HG03469 (cell line): ENCODE measurements around the gene GPD1L.
"Not testable (repeated sequence)": the region's sequence is repeated elsewhere in the genome, so short reads cannot be mapped to it uniquely, and the experiment has no call there.

Experiments
- ATAC-seq: cut with Tn5 transposase; IDR thresholded peaks from one replicate; pipeline ENCODE4 v1.9.1; 2021; ENCODE audit warnings: mild to moderate bottlenecking, moderate library complexity, moderate number of reproducible peaks; ENCODE audit not compliant: unreplicated experiment

Gene GPD1L

GRCh38 chr3:32105291-32106131, 909 bp upstream of the GPD1L start:
- no peak for ATAC-seq

GRCh38 chr3:32106929-32107362, 526 bp downstream of the GPD1L start:
- ATAC-seq, result peak; percentile 1

GRCh38 chr3:32108224-32108623, 1.8 kb downstream of the GPD1L start:
- not testable (repeated sequence) for ATAC-seq

- no peak for ATAC-seq
These were observed 2.8 kb downstream of the GPD1L start for GRCh38 chr3:32109256-32109655.

GRCh38 chr3:32110233-32110760, 3.9 kb downstream of the GPD1L start:
- no peak for ATAC-seq

- ATAC-seq, result no peak
These were observed 5.1 kb downstream of the GPD1L start for GRCh38 chr3:32111560-32111959.

GRCh38 chr3:32113566-32113965, 7.1 kb downstream of the GPD1L start:
- no peak for ATAC-seq

- no peak for ATAC-seq
These were observed 7.6 kb downstream of the GPD1L start for GRCh38 chr3:32113981-32114545.

- ATAC-seq, result not testable (repeated sequence)
These were observed 8.3 kb downstream of the GPD1L start for GRCh38 chr3:32114546-32115386.

- ATAC-seq, result no peak
These were observed 10.9 kb downstream of the GPD1L start for GRCh38 chr3:32117320-32117719.

GRCh38 chr3:32118215-32118614, 11.8 kb downstream of the GPD1L start:
- no peak for ATAC-seq

- ATAC-seq, result no peak
These were observed 14.1 kb downstream of the GPD1L start for GRCh38 chr3:32120471-32120870.

GRCh38 chr3:32121137-32121536, 14.7 kb downstream of the GPD1L start:
- no peak for ATAC-seq

GRCh38 chr3:32123620-32124019, 17.2 kb downstream of the GPD1L start:
- ATAC-seq, result no peak

- no peak for ATAC-seq
These were observed 18.6 kb downstream of the GPD1L start for GRCh38 chr3:32125012-32125411.

- no peak for ATAC-seq
These were observed 20.0 kb downstream of the GPD1L start for GRCh38 chr3:32126305-32127015.

GRCh38 chr3:32127219-32127826, 20.9 kb downstream of the GPD1L start:
- no peak for ATAC-seq

- ATAC-seq, result no peak
These were observed 22.5 kb downstream of the GPD1L start for GRCh38 chr3:32128936-32129335.

GRCh38 chr3:32129832-32130231, 23.4 kb downstream of the GPD1L start:
- ATAC-seq, result no peak

GRCh38 chr3:32132121-32132520, 25.7 kb downstream of the GPD1L start:
- ATAC-seq, result no peak
